IPS-18c (cell line): ENCODE results near the gene LEPROT.
"Not testable (repeated sequence)": the region's sequence is repeated elsewhere in the genome, so short reads cannot be mapped to it uniquely, and the experiment has no call there.

Experiments
- H3K4me3 ChIP-seq: 2 replicates; pipeline ENCODE4 v1.7.0; 2013; ENCODE audit warnings: low read depth, mild to moderate bottlenecking, low read length, moderate library complexity; ENCODE audit not compliant: insufficient read depth
- H3K9me3 ChIP-seq: one replicate; pipeline ENCODE4 v1.6.1; 2013; ENCODE audit warnings: mild to moderate bottlenecking, low read length, moderate library complexity; ENCODE audit not compliant: control insufficient read depth, insufficient read depth

Gene LEPROT

GRCh38 chr1:65425697-65426096 is 5.2 kb downstream of the LEPROT start:
- Histone ChIP-seq H3K9me3 (no peaks in the 10 kb centered on the region), H3K4me3 (no peak overlapping the region)

GRCh38 chr1:65429078-65429477 is 8.6 kb downstream of the LEPROT start:
- Histone ChIP-seq H3K9me3 (no peaks in the 10 kb centered on the region), H3K4me3 (no peak overlapping the region)

GRCh38 chr1:65429806-65430205 is 9.3 kb downstream of the LEPROT start:
- Histone ChIP-seq H3K4me3 (no peak overlapping the region), H3K9me3 (no peaks in the 10 kb centered on the region)

GRCh38 chr1:65431111-65431705 is 10.7 kb downstream of the LEPROT start:
- Histone ChIP-seq H3K4me3 (no peak overlapping the region), H3K9me3 (no peaks in the 10 kb centered on the region)

GRCh38 chr1:65432918-65433317 is 12.4 kb downstream of the LEPROT start:
- H3K9me3 ChIP-seq = no peaks in the 10 kb centered on the region
- H3K4me3 ChIP-seq = no peak overlapping the region

- Histone ChIP-seq H3K9me3 (no peaks in the 10 kb centered on the region), H3K4me3 (no peak overlapping the region)
Observed at GRCh38 chr1:65434255-65434654, 13.8 kb downstream of the LEPROT start.

GRCh38 chr1:65434760-65435159 is 14.3 kb downstream of the LEPROT start:
- no peak overlapping the region for H3K4me3 ChIP-seq
- H3K9me3 ChIP-seq = no peaks in the 10 kb centered on the region

GRCh38 chr1:65435987-65436386 is 15.5 kb downstream of the LEPROT start:
- Histone ChIP-seq H3K9me3 (no peaks in the 10 kb centered on the region), H3K4me3 (no peak overlapping the region)

- Histone ChIP-seq H3K9me3 (no peaks in the 10 kb centered on the region), H3K4me3 (no peak overlapping the region)
Observed at GRCh38 chr1:65437616-65438015, 17.1 kb downstream of the LEPROT start.

GRCh38 chr1:65440322-65440900 is 19.9 kb downstream of the LEPROT start:
- Histone ChIP-seq H3K4me3 (no peak overlapping the region), H3K9me3 (no peaks in the 10 kb centered on the region)

GRCh38 chr1:65440915-65441314 is 20.4 kb downstream of the LEPROT start:
- Histone ChIP-seq H3K9me3 (no peaks in the 10 kb centered on the region), H3K4me3 (no peak overlapping the region)

GRCh38 chr1:65441464-65441863 is 21.0 kb downstream of the LEPROT start:
- Histone ChIP-seq H3K9me3 (no peaks in the 10 kb centered on the region), H3K4me3 (no peak overlapping the region)

GRCh38 chr1:65442442-65442841 is 22.0 kb downstream of the LEPROT start:
- Histone ChIP-seq H3K4me3 (no peak overlapping the region), H3K9me3 (peaks cover 2% of the 10 kb centered on the region)

- no peak overlapping the region for H3K4me3 ChIP-seq
- peaks cover 2% of the 10 kb centered on the region for H3K9me3 ChIP-seq
Observed at GRCh38 chr1:65443647-65444046, 23.2 kb downstream of the LEPROT start.

GRCh38 chr1:65444128-65444640 is 23.7 kb downstream of the LEPROT start:
- no peak overlapping the region for H3K4me3 ChIP-seq
- peaks cover 2% of the 10 kb centered on the region for H3K9me3 ChIP-seq

- Histone ChIP-seq H3K9me3 (peaks cover 2% of the 10 kb centered on the region), H3K4me3 (no peak overlapping the region)
Observed at GRCh38 chr1:65445837-65446236, 25.4 kb downstream of the LEPROT start.

GRCh38 chr1:65449214-65449823 is 28.9 kb downstream of the LEPROT start:
- H3K9me3 ChIP-seq = peaks cover 2% of the 10 kb centered on the region
- no peak overlapping the region for H3K4me3 ChIP-seq

- not testable (repeated sequence) for H3K9me3 ChIP-seq, H3K4me3 ChIP-seq
Observed at GRCh38 chr1:65455678-65456077, 35.2 kb downstream of the LEPROT start.
